GM12878 (cell line): Measurements from ENCODE around the gene KATNIP. TPM values are rescaled to one million over a fixed set of nuclear protein-coding genes. Genes with fewer than 3 reads are reported as not detected.

Experiments
- ATAC-seq: fragments of 200-7000 bp; cut with Tn5 transposase; 3 replicates; pipeline ENCODE4 v1.9.1; 2020; ENCODE audit warnings: mild to moderate bottlenecking, moderate library complexity
- BruUV-seq: library from RNA; stranded (reverse); fragments of 400-500 nt; replicated peaks from 2 replicates; lab custom pipeline; 2021; lab: Mats Ljungman, UMichigan
- CTCF ChIA-PET: fragments of 300-600 bp; sonication (Branson Sonifier 250); formaldehyde crosslinking; extraction: SDS; loops from one replicate; lab custom pipeline; 2021; ENCODE audit warnings: inconsistent platforms; lab: Yijun Ruan, JAX
- POLR2A ChIA-PET: fragments of 350-600 bp; formaldehyde crosslinking; extraction: SDS; loops from one replicate; lab custom pipeline; 2021; ENCODE audit warnings: inconsistent platforms; lab: Charles Lee
- RAD21 ChIA-PET: fragments of 300-600 bp; sonication (Branson Sonifier 250); formaldehyde crosslinking; loops from one replicate; lab custom pipeline; 2023; ENCODE audit warnings: antibody characterized with exemption; ENCODE audit not compliant: unreplicated experiment; lab: Charles Lee
- SMC1A ChIA-PET: fragments of 300-600 bp; sonication (Branson Sonifier 250); formaldehyde crosslinking; loops from one replicate; lab custom pipeline; 2023; ENCODE audit not compliant: unreplicated experiment, uncharacterized antibody; lab: Charles Lee
- DNase-seq: peaks from one replicate; pipeline ENCODE4 v3.0.0-alpha.2; 2011; ENCODE audit warnings: low read depth, low spot score
- FAIRE-seq: peaks from 3 replicates; lab custom pipeline; 2011; peaks lifted over from hg19 to GRCh38; lab: Jason Lieb, UNC
- H2AFZ ChIP-seq: 2 replicates; pipeline ENCODE4 v1.6.0; 2011; ENCODE audit warnings: low read depth, low read length, control low read depth; ENCODE audit not compliant: control insufficient read depth
- H3K27ac ChIP-seq: 2 replicates; pipeline ENCODE4 v1.5.1; 2011; ENCODE audit warnings: control low read depth; ENCODE audit not compliant: control insufficient read depth, insufficient read depth
- H3K27me3 ChIP-seq, 2 experiments: replicated peaks in 1 of 2; 2 replicates each; pipeline versions ENCODE4 v1.6.0 to v1.6.1; 2011; ENCODE audit warnings: low read length in 1 of 2; ENCODE audit not compliant: control insufficient read depth in 2 of 2, insufficient read depth in 2 of 2
- H3K36me3 ChIP-seq, 2 experiments: 2 replicates each; pipeline ENCODE4 v1.5.1; 2011; ENCODE audit warnings: low read length in 1 of 2; ENCODE audit not compliant: control insufficient read depth in 2 of 2, insufficient read depth in 2 of 2
- H3K4me1 ChIP-seq: 2 replicates; pipeline ENCODE4 v1.6.1; 2011; ENCODE audit warnings: mild to moderate bottlenecking, low read length, moderate library complexity, mixed read lengths; ENCODE audit not compliant: control insufficient read depth, insufficient read depth
- H3K4me2 ChIP-seq: 2 replicates; pipeline ENCODE4 v1.6.0; 2011; ENCODE audit warnings: control low read depth; ENCODE audit not compliant: control insufficient read depth, insufficient read depth
- H3K4me3 ChIP-seq: fragments of 200-600 bp; sonication (generic); 2 replicates; pipeline ENCODE4 v1.5.1; 2016
- H3K79me2 ChIP-seq: 2 replicates; pipeline ENCODE4 v1.6.0; 2011; ENCODE audit warnings: low read length; ENCODE audit not compliant: control insufficient read depth, insufficient read depth
- H3K9ac ChIP-seq: 2 replicates; pipeline ENCODE4 v1.8.0; 2011; ENCODE audit warnings: low read length, control low read depth, mixed read lengths; ENCODE audit not compliant: control insufficient read depth, insufficient read depth
- H3K9me3 ChIP-seq: replicated peaks from 3 replicates; pipeline ENCODE4 v1.5.1; 2011; ENCODE audit warnings: mild to moderate bottlenecking, low read length; ENCODE audit not compliant: control insufficient read depth, insufficient read depth
- H4K20me1 ChIP-seq: 2 replicates; pipeline ENCODE4 v1.6.0; 2011; ENCODE audit not compliant: control insufficient read depth, insufficient read depth
- BCL11A ChIP-seq: IDR thresholded peaks from 2 replicates; pipeline ENCODE4 v1.6.1; 2011; ENCODE audit warnings: low read depth, low read length
- IKZF1 ChIP-seq: fragments of 450-650 bp; conservative IDR thresholded peaks from 2 replicates; pipeline ENCODE4 v1.6.1; 2017; ENCODE audit warnings: antibody characterized with exemption, mild to moderate bottlenecking
- IRF4 ChIP-seq: IDR thresholded peaks from 2 replicates; pipeline ENCODE4 v1.6.1; 2011; ENCODE audit warnings: low read depth, low read length
- JUNB ChIP-seq: IDR thresholded peaks from 2 replicates; pipeline ENCODE4 v1.6.1; 2016; ENCODE audit warnings: antibody characterized with exemption, mild to moderate bottlenecking
- PKNOX1 ChIP-seq: fragments of 450-650 bp; IDR thresholded peaks from 2 replicates; pipeline ENCODE4 v1.6.1; 2016; ENCODE audit warnings: mild to moderate bottlenecking
- PML ChIP-seq: IDR thresholded peaks from 2 replicates; pipeline ENCODE4 v1.6.1; 2012; ENCODE audit warnings: low read length, inconsistent platforms
- POLR2AphosphoS5 ChIP-seq: IDR thresholded peaks from 2 replicates; pipeline ENCODE4 v1.6.1; 2011; ENCODE audit warnings: mild to moderate bottlenecking, low read length, inconsistent platforms
- RAD51 ChIP-seq: fragments of 450-650 bp; IDR thresholded peaks from 2 replicates; pipeline ENCODE4 v1.6.1; 2016; ENCODE audit warnings: moderate library complexity, mild to moderate bottlenecking, inconsistent platforms
- SMAD1 ChIP-seq: fragments of 450-650 bp; IDR thresholded peaks from 2 replicates; pipeline ENCODE4 v1.6.1; 2018; ENCODE audit warnings: mild to moderate bottlenecking, low read depth; ENCODE audit not compliant: partially characterized antibody
- STAT1 ChIP-seq: fragments of 450-650 bp; conservative IDR thresholded peaks from 2 replicates; pipeline ENCODE4 v1.6.1; 2014; ENCODE audit warnings: antibody characterized with exemption, mild to moderate bottlenecking
- TAF1 ChIP-seq: IDR thresholded peaks from 2 replicates; pipeline ENCODE4 v1.6.1; 2011; ENCODE audit warnings: mild to moderate bottlenecking, low read depth, low read length, borderline replicate concordance
- WRNIP1 ChIP-seq: IDR thresholded peaks from 2 replicates; pipeline ENCODE4 v1.6.1; 2011; ENCODE audit warnings: low read depth, low read length, improper control_type of control experiment, borderline replicate concordance
- WGBS: methylation state at CpG from one replicate; pipeline ENCODE4 v1.1.6; 2016; ENCODE audit warnings: low lambda C conversion rate; ENCODE audit not compliant: insufficient replicate concordance, insufficient coverage; ENCODE audit errors: missing lambda C conversion rate; 5-methylcytosine and 5-hydroxymethylcytosine counted together
- in situ Hi-C: fragments of 300-500 bp; cut with MboI; formaldehyde crosslinking; loops from 9 replicates; pipeline ENCODE4 v1.14.3; 2018; ENCODE audit warnings: mixed read lengths
- intact Hi-C: fragments of 100-400 bp; cut with micrococcal nuclease; formaldehyde crosslinking; loops from one replicate; pipeline ENCODE4 v1.14.2; 2022; ENCODE audit not compliant: unreplicated experiment
- polyA plus RNA-seq, 11 experiments: library from polyadenylated mRNA; depleted of rRNA in 4 of 11; unstranded in 6 of 11; stranded (reverse) in 5 of 11; fragments of >200 nt; fragmentation: Nextera tagmentation in 4 of 11; fragmentation: Illumina TruSeq in 1 of 11; extraction: Ambion mirVana in 4 of 11; extraction: Trizol in 1 of 11; gene quantifications; 1 replicate in 1 of 11; 2 replicates in 10 of 11; pipeline versions ENCODE4 v1.2.1 to v1.2.3, GENCODE V29; 2011 to 2016; ENCODE audit warnings: inconsistent platforms in 2 of 11, missing spikeins in 2 of 11, low read depth in 1 of 11
- total RNA-seq, 4 experiments: library from RNA; depleted of rRNA in 3 of 4; stranded (reverse); fragments of >200 nt in 3 of 4; fragmentation: Illumina TruSeq in 1 of 4; extraction: Trizol in 1 of 4; gene quantifications; 2 replicates each; pipeline versions ENCODE4 v1.2.1 to v1.2.3, GENCODE V29; 2013 to 2021
- TF ChIP-seq, protein P1 (sequence below): IDR thresholded peaks from 2 replicates; pipeline ENCODE4 v1.6.1; 2012; ENCODE audit warnings: low read length, inconsistent platforms
- TF ChIP-seq, protein P2 (sequence below): fragments of 450-650 bp; IDR thresholded peaks from 2 replicates; pipeline ENCODE4 v1.6.1; 2017; ENCODE audit warnings: mild to moderate bottlenecking
- TF ChIP-seq, protein P3 (sequence below): IDR thresholded peaks from 2 replicates; pipeline ENCODE4 v1.6.1; 2012; ENCODE audit warnings: mild to moderate bottlenecking, low read depth, low read length
- TF ChIP-seq, protein P4 (sequence below): IDR thresholded peaks from 2 replicates; pipeline ENCODE4 v1.6.1; 2012; ENCODE audit warnings: low read depth, low read length, improper control_type of control experiment

The KATNIP gene
- total and polyA plus RNA-seq, 10 of the 15 experiments (the other 5 are each of a cell fraction or from before 2014, with no cell fraction given): 1.6 to 13.8 (median 9.1) TPM

DNA sequence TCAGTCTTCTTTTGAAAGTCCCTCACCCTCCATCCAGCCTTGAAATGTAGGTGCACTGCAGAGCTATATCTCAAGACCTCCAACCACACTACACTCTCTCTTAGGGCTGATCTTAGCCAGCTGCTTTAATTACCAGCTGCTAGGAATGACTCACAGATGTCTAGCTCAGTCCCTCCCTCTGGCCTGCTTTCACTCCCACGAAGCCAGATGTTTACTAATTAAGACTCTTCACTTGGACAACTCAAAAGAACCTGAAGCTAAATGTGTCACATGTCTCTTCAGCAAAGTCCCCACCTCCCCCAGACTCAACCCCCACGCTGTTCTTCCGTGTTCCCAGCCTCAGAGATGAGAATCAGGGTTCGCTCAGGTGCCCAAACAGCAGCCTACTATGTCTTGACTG, 2.8 kb upstream of the KATNIP start (continued):
- 0 out of 2 replicates have a peak, but pooled peaks have one; percentile 13 for TF ChIP-seq JUNB
- TF ChIP-seq PML: no peak
- TF ChIP-seq BCL11A: peak; percentile 53; the same call in 1 of the 2 replicates
- TF ChIP-seq, protein P1, sequence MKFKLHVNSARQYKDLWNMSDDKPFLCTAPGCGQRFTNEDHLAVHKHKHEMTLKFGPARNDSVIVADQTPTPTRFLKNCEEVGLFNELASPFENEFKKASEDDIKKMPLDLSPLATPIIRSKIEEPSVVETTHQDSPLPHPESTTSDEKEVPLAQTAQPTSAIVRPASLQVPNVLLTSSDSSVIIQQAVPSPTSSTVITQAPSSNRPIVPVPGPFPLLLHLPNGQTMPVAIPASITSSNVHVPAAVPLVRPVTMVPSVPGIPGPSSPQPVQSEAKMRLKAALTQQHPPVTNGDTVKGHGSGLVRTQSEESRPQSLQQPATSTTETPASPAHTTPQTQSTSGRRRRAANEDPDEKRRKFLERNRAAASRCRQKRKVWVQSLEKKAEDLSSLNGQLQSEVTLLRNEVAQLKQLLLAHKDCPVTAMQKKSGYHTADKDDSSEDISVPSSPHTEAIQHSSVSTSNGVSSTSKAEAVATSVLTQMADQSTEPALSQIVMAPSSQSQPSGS: no peak
- TF ChIP-seq RAD51: 0 out of 2 replicates have a peak, but pooled peaks have one; percentile 21
- 0 out of 2 replicates have a peak, but pooled peaks have one; percentile 39 for TF ChIP-seq IRF4

- peaks cover 30% of the 10 kb centered on the region for H3K79me2 ChIP-seq
- H4K20me1 ChIP-seq: no peaks in the 10 kb centered on the region
- ChIA-PET SMC1A (no interaction called here), POLR2A (no interaction called here), RAD21 (interaction anchor here (1.1 kb wide), 1 partner anchor 180 kb away, joined by 3 read pairs; no protein-coding TSS in a partner anchor), CTCF (interaction anchor here (0.8 to 1.2 kb wide), 3 partner anchors 22 to 368 kb away, joined by 3 to 4 read pairs (median 3); no protein-coding TSS in a partner anchor)
- ATAC-seq (no peak), FAIRE-seq (no peak), DNase-seq (no peak)
- no peak overlapping the region for H2AFZ ChIP-seq
- H3K4me2 ChIP-seq: peak overlapping the region; percentile 86
- in situ Hi-C loops: no loop called here
- intact Hi-C loops: no loop called here
- no TSS peak for BruUV-seq
- WGBS: 75% methylated on average over 2 of the region's 2 CpGs
- no peak overlapping the region for H3K27ac ChIP-seq
- no peak overlapping the region for H3K9ac ChIP-seq
- no peak overlapping the region; the same call in 1 of the 2 replicates for H3K4me3 ChIP-seq
- no peaks in the 10 kb centered on the region for H3K9me3 ChIP-seq
- peaks cover under 1 to 5% of the 10 kb centered on the region in 2 experiments; a peak in 3 of 4 replicates for H3K36me3 ChIP-seq
- H3K27me3 ChIP-seq: no peaks in the 10 kb centered on the region
- H3K4me1 ChIP-seq: peaks cover 23% of the 10 kb centered on the region
- TF ChIP-seq TAF1: no peak
- no peak for TF ChIP-seq STAT1
- TF ChIP-seq, protein P2, sequence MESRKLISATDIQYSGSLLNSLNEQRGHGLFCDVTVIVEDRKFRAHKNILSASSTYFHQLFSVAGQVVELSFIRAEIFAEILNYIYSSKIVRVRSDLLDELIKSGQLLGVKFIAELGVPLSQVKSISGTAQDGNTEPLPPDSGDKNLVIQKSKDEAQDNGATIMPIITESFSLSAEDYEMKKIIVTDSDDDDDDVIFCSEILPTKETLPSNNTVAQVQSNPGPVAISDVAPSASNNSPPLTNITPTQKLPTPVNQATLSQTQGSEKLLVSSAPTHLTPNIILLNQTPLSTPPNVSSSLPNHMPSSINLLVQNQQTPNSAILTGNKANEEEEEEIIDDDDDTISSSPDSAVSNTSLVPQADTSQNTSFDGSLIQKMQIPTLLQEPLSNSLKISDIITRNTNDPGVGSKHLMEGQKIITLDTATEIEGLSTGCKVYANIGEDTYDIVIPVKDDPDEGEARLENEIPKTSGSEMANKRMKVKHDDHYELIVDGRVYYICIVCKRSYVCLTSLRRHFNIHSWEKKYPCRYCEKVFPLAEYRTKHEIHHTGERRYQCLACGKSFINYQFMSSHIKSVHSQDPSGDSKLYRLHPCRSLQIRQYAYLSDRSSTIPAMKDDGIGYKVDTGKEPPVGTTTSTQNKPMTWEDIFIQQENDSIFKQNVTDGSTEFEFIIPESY: no peak
- TF ChIP-seq IKZF1: no peak
- no peak for TF ChIP-seq POLR2AphosphoS5
- TF ChIP-seq, protein P3, sequence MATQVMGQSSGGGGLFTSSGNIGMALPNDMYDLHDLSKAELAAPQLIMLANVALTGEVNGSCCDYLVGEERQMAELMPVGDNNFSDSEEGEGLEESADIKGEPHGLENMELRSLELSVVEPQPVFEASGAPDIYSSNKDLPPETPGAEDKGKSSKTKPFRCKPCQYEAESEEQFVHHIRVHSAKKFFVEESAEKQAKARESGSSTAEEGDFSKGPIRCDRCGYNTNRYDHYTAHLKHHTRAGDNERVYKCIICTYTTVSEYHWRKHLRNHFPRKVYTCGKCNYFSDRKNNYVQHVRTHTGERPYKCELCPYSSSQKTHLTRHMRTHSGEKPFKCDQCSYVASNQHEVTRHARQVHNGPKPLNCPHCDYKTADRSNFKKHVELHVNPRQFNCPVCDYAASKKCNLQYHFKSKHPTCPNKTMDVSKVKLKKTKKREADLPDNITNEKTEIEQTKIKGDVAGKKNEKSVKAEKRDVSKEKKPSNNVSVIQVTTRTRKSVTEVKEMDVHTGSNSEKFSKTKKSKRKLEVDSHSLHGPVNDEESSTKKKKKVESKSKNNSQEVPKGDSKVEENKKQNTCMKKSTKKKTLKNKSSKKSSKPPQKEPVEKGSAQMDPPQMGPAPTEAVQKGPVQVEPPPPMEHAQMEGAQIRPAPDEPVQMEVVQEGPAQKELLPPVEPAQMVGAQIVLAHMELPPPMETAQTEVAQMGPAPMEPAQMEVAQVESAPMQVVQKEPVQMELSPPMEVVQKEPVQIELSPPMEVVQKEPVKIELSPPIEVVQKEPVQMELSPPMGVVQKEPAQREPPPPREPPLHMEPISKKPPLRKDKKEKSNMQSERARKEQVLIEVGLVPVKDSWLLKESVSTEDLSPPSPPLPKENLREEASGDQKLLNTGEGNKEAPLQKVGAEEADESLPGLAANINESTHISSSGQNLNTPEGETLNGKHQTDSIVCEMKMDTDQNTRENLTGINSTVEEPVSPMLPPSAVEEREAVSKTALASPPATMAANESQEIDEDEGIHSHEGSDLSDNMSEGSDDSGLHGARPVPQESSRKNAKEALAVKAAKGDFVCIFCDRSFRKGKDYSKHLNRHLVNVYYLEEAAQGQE: no peak
- TF ChIP-seq WRNIP1: no peak
- no peak for TF ChIP-seq SMAD1
- no peak for TF ChIP-seq PKNOX1
- TF ChIP-seq, protein P4, sequence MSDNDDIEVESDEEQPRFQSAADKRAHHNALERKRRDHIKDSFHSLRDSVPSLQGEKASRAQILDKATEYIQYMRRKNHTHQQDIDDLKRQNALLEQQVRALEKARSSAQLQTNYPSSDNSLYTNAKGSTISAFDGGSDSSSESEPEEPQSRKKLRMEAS: no peak
Observed at GRCh38 chr16:27547851-27548250, 2.1 kb upstream of the KATNIP start.
